SK-N-SH (cell line): ENCODE data around the gene PPP2R3C. TPM values are rescaled to one million over a fixed set of nuclear protein-coding genes. Genes with fewer than 3 reads are reported as not detected.

ENCODE experiments used
- CTCF ChIA-PET: fragments of 300-600, 350-600 bp; formaldehyde crosslinking; extraction: SDS; loops from one replicate; lab custom pipeline; 2021; lab: Yijun Ruan, JAX
- POLR2A ChIA-PET: fragments of 350-600 bp; sonication (Branson Sonifier 250); formaldehyde crosslinking; extraction: SDS; loops from one replicate; lab custom pipeline; 2020; ENCODE audit warnings: antibody characterized with exemption, inconsistent platforms; lab: Yijun Ruan, JAX
- DNase-seq: peaks from one replicate; pipeline ENCODE4 v3.0.0; 2012
- H2AFZ ChIP-seq: fragments of 200-600 bp; sonication (generic); 2 replicates; pipeline ENCODE4 v1.8.1; 2016; ENCODE audit warnings: antibody characterized with exemption, mild to moderate bottlenecking, low read depth
- H3F3A ChIP-seq: fragments of 200-600 bp; sonication (generic); replicated peaks from 2 replicates; pipeline ENCODE3; 2016; ENCODE audit warnings: antibody characterized with exemption, mild to moderate bottlenecking; ENCODE audit not compliant: insufficient read depth
- H3K27ac ChIP-seq, 2 experiments: fragments of 200-500 bp in 1 of 2; fragments of 200-600 bp in 1 of 2; sonication (Bioruptor generic) in 1 of 2; sonication (generic), shearing (Covaris generic) in 1 of 2; 2 replicates each; pipeline versions ENCODE4 v1.5.1 to v1.6.1; 2014 to 2016; ENCODE audit warnings: low read depth in 2 of 2, inconsistent platforms in 1 of 2, low read length in 1 of 2, mild to moderate bottlenecking in 1 of 2, mixed read lengths in 1 of 2
- H3K27me3 ChIP-seq: fragments of 200-600 bp; sonication (generic), shearing (Covaris generic); 2 replicates; pipeline ENCODE4 v1.6.1; 2016; ENCODE audit warnings: mixed run types; ENCODE audit not compliant: insufficient read depth
- H3K36me3 ChIP-seq, 2 experiments: fragments of 200-500 bp in 1 of 2; fragments of 200-600 bp in 1 of 2; sonication (Bioruptor generic) in 1 of 2; sonication (generic) in 1 of 2; replicated peaks in 1 of 2; 2 replicates each; pipeline versions ENCODE3 to v1.5.1; 2014 to 2016; ENCODE audit warnings: low read length in 1 of 2, mild to moderate bottlenecking in 1 of 2; ENCODE audit not compliant: insufficient read depth in 2 of 2, control insufficient read depth in 1 of 2
- H3K4me1 ChIP-seq, 2 experiments: fragments of 200-500 bp in 1 of 2; fragments of 200-600 bp in 1 of 2; sonication (Bioruptor generic) in 1 of 2; sonication (generic), shearing (Covaris generic) in 1 of 2; 2 replicates each; pipeline versions ENCODE4 v1.5.1 to v1.6.1; 2014 to 2016; ENCODE audit warnings: low read depth in 1 of 2, low read length in 1 of 2, mixed run types in 1 of 2; ENCODE audit not compliant: insufficient read depth in 2 of 2, control insufficient read depth in 1 of 2
- H3K4me2 ChIP-seq: fragments of 200-600 bp; sonication (generic), shearing (Covaris generic); 2 replicates; pipeline ENCODE4 v1.6.1; 2017; ENCODE audit warnings: mixed run types
- H3K4me3 ChIP-seq, 2 experiments: fragments of 200-500 bp in 1 of 2; fragments of 200-600 bp in 1 of 2; sonication (Bioruptor generic) in 1 of 2; sonication (generic), shearing (Covaris generic) in 1 of 2; 2 replicates each; pipeline versions ENCODE4 v1.5.1 to v1.8.1; 2014 to 2016; ENCODE audit warnings: low read depth in 2 of 2, inconsistent platforms in 1 of 2, low read length in 1 of 2, mild to moderate bottlenecking in 1 of 2, mixed read lengths in 1 of 2, moderate library complexity in 1 of 2
- H3K79me2 ChIP-seq: fragments of 200-600 bp; sonication (generic); 2 replicates; pipeline ENCODE4 v1.8.1; 2017; ENCODE audit warnings: mild to moderate bottlenecking; ENCODE audit not compliant: insufficient read depth
- H3K9ac ChIP-seq: fragments of 200-600 bp; sonication (generic); 2 replicates; pipeline ENCODE4 v1.6.1; 2017; ENCODE audit warnings: mixed run types
- H3K9me2 ChIP-seq: fragments of 200-600 bp; sonication (generic); 2 replicates; pipeline ENCODE4 v1.6.1; 2017; ENCODE audit warnings: mixed run types
- H3K9me3 ChIP-seq: fragments of 200-600 bp; sonication (generic); 2 replicates; pipeline ENCODE4 v1.6.1; 2017; ENCODE audit warnings: mixed run types, mild to moderate bottlenecking, moderate library complexity
- H4K20me1 ChIP-seq: fragments of 200-600 bp; sonication (generic); 2 replicates; pipeline ENCODE4 v1.6.1; 2017; ENCODE audit warnings: mild to moderate bottlenecking, mixed run types; ENCODE audit not compliant: insufficient read depth
- CHD2 ChIP-seq: fragments of 150-350 bp; IDR thresholded peaks from 2 replicates; pipeline ENCODE4 v1.6.1; 2018; ENCODE audit warnings: low read length; ENCODE audit not compliant: partially characterized antibody
- ELF1 ChIP-seq: IDR thresholded peaks from 2 replicates; pipeline ENCODE4 v1.4.0; 2012
- FOXJ3 ChIP-seq: sonication (generic); formaldehyde crosslinking; IDR thresholded peaks from 2 replicates; pipeline ENCODE4 v1.5.1; 2020; ENCODE audit warnings: mild to moderate bottlenecking, missing genetic modification reagents
- FOXM1 ChIP-seq: IDR thresholded peaks from 2 replicates; pipeline ENCODE4 v1.4.0; 2012; ENCODE audit warnings: low read depth, mild to moderate bottlenecking
- NRF1 ChIP-seq: IDR thresholded peaks from 2 replicates; pipeline ENCODE4 v1.6.1; 2012; ENCODE audit warnings: low read depth, mild to moderate bottlenecking, low read length
- TAF1 ChIP-seq: IDR thresholded peaks from 2 replicates; pipeline ENCODE4 v1.6.1; 2012; ENCODE audit warnings: low read depth, mild to moderate bottlenecking, low read length, moderate library complexity, borderline replicate concordance
- TEAD4 ChIP-seq: IDR thresholded peaks from 2 replicates; pipeline ENCODE4 v1.4.0; 2012; ENCODE audit warnings: mild to moderate bottlenecking, borderline replicate concordance; ENCODE audit not compliant: insufficient read depth
- USF2 ChIP-seq: fragments of 150-350 bp; IDR thresholded peaks from 2 replicates; pipeline ENCODE4 v1.6.1; 2017; ENCODE audit warnings: antibody characterized with exemption, low read length, low read depth, borderline replicate concordance
- YY1 ChIP-seq: IDR thresholded peaks from 2 replicates; pipeline ENCODE4 v1.4.0; 2012; ENCODE audit warnings: low read depth, mild to moderate bottlenecking
- WGBS: methylation state at CpG from one replicate; pipeline ENCODE4 v1.1.6; 2017; ENCODE audit warnings: low lambda C conversion rate; 5-methylcytosine and 5-hydroxymethylcytosine counted together
- polyA plus RNA-seq, 3 experiments: library from polyadenylated mRNA; depleted of rRNA; stranded (reverse); fragments of >200 nt; gene quantifications; 2 replicates each; pipeline ENCODE4 v1.2.3, GENCODE V29; 2012
- TF ChIP-seq, protein P1 (sequence below): fragments of 150-350 bp; IDR thresholded peaks from 2 replicates; pipeline ENCODE4 v1.6.1; 2016; ENCODE audit warnings: mild to moderate bottlenecking, low read depth, low read length

The PPP2R3C gene
- polyA plus RNA-seq, 1 of the 3 experiments (the other 2 are of a cell fraction), result 6.2 TPM

GRCh38 chr14:35146711-35147149 lies 24.9 kb upstream of the PPP2R3C start:
- no peaks in the 10 kb centered on the region for H3K4me1 ChIP-seq
- peaks cover 7% of the 10 kb centered on the region for H3F3A ChIP-seq
- POLR2A ChIA-PET, result no interaction called here
- H3K79me2 ChIP-seq, result peaks cover 18% of the 10 kb centered on the region; the same call in 1 of the 2 replicates
- WGBS, result 95% methylated on average over 5 of the region's 5 CpGs
- H3K9me3 ChIP-seq, result peaks cover 4% of the 10 kb centered on the region; the same call in 1 of the 2 replicates
- no peak overlapping the region for H3K4me3 ChIP-seq
- no peak for DNase-seq
- no peaks in the 10 kb centered on the region for H4K20me1 ChIP-seq
- TF ChIP-seq TEAD4 (no peak), ELF1 (no peak), FOXJ3 (no peak), YY1 (no peak), USF2 (no peak), CHD2 (no peak)
- TF ChIP-seq, protein P1, sequence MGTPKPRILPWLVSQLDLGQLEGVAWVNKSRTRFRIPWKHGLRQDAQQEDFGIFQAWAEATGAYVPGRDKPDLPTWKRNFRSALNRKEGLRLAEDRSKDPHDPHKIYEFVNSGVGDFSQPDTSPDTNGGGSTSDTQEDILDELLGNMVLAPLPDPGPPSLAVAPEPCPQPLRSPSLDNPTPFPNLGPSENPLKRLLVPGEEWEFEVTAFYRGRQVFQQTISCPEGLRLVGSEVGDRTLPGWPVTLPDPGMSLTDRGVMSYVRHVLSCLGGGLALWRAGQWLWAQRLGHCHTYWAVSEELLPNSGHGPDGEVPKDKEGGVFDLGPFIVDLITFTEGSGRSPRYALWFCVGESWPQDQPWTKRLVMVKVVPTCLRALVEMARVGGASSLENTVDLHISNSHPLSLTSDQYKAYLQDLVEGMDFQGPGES, result no peak
- TF ChIP-seq, all 33 proteins: peak for 0
- CTCF ChIA-PET, result interaction anchor here (0.9 to 10.4 kb wide), 3 partner anchors 230 to 275 kb away, joined by 3 to 102 read pairs (median 8); no protein-coding TSS in a partner anchor
- peaks cover 0 to 23% of the 10 kb centered on the region in 2 experiments for H3K36me3 ChIP-seq
- no peaks in the 10 kb centered on the region for H3K27me3 ChIP-seq
- H3K9ac ChIP-seq, result no peak overlapping the region
- H2AFZ ChIP-seq, result no peak overlapping the region
- H3K27ac ChIP-seq, result no peak overlapping the region
- no peaks in the 10 kb centered on the region for H3K9me2 ChIP-seq
- H3K4me2 ChIP-seq, result no peak overlapping the region

DNA sequence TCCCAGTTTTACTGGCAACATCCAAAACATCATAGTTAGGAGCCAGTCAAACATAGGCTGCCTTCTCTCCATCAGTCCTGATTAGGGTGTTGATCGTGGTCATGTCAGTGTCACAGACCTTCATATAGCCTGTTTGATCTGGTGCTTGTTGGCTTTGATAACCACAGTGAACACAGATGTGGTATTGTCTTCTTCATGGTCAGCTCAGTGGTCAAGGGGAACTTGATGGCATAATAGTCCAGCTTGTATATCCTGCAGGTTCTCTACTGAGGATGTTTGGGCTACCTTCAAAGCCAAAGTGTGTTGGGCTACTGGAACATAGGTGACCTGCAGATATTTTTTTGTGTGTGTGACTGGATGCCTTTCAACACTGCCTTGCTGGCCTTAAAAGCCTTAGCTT lies 22.2 kb upstream of the PPP2R3C start:
- no peaks in the 10 kb centered on the region for H3K4me1 ChIP-seq
- peaks cover 4% of the 10 kb centered on the region; the same call in 1 of the 2 replicates for H3K9me3 ChIP-seq
- CTCF ChIA-PET, result interaction anchor here (0.8 to 10.4 kb wide), 5 partner anchors 85 to 678 kb away, joined by 3 to 102 read pairs (median 5); no protein-coding TSS in a partner anchor
- no peak overlapping the region for H3K4me2 ChIP-seq
- H3K4me3 ChIP-seq, result no peak overlapping the region
- H3K9me2 ChIP-seq, result no peaks in the 10 kb centered on the region
- TF ChIP-seq TAF1, result no peak
- no peak for TF ChIP-seq NRF1
- no peak for TF ChIP-seq ELF1
- TF ChIP-seq FOXM1, result no peak
- no peak overlapping the region for H3K9ac ChIP-seq
- peaks cover 10% of the 10 kb centered on the region for H3F3A ChIP-seq
- H3K27ac ChIP-seq, result no peak overlapping the region
- peaks cover 18% of the 10 kb centered on the region; the same call in 1 of the 2 replicates for H3K79me2 ChIP-seq
- POLR2A ChIA-PET, result no interaction called here
- H4K20me1 ChIP-seq, result no peaks in the 10 kb centered on the region
- H2AFZ ChIP-seq, result no peak overlapping the region
- DNase-seq, result no peak
- no peaks in the 10 kb centered on the region for H3K27me3 ChIP-seq
- 94% methylated on average over 1 of the region's 1 CpG for WGBS
- peaks cover 2 to 31% of the 10 kb centered on the region in 2 experiments for H3K36me3 ChIP-seq
